Stimulated activated CD8-positive, alpha-beta memory T cell treated with anti-CD3 and anti-CD28 coated beads, Interleukin-12 subunit alpha, Interleukin-12 subunit beta, amount 100 ng/mL, for 24 hours (primary cell): ENCODE data around the gene TMEM222.
"Not testable (repeated sequence)": the region's sequence is repeated elsewhere in the genome, so short reads cannot be mapped to it uniquely, and the experiment has no call there.

ENCODE experiments used
- DNase-seq: peaks from one replicate; pipeline ENCODE4 v3.0.0-alpha.2; 2020; ENCODE audit errors: extremely low read depth

TMEM222 gene

GRCh38 chr1:27321813-27322568, at the start of gene TMEM222:
TMEM222 (plus strand) TSS chr1:27322163; CDS start chr1:27322198, 35 bp downstream.
- DNase-seq: peak; percentile 96

- DNase-seq: no peak
Measured at GRCh38 chr1:27274204-27274603, 47.8 kb upstream of the TMEM222 start.

DNA sequence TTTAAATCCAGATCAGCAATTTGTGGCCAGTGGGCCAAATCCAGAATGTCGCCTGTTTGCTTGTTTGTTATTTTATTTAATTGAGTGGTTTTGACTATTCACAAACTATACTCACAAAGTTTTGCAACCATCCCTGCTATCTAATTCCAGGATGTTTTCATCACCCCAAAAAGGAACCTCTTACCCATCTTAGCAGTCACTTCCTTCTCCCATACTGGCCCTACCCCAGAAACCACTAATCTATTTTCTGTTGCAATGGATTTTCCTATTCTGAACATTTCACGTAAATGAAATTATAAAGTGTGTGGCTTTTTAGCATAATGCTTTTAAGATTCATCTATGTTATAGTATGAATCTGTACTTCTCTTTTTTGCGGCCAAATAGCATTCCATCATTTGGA, 46.3 kb upstream of the TMEM222 start:
- DNase-seq: no peak

GRCh38 chr1:27284425-27285273, 37.3 kb upstream of the TMEM222 start:
- peak; percentile 71 for DNase-seq

- DNase-seq: no peak
Measured at GRCh38 chr1:27285274-27285660, 36.7 kb upstream of the TMEM222 start.

GRCh38 chr1:27285821-27286220, 36.1 kb upstream of the TMEM222 start:
- DNase-seq: not testable (repeated sequence)

- not testable (repeated sequence) for DNase-seq
Measured at GRCh38 chr1:27289125-27289524, 32.8 kb upstream of the TMEM222 start.

DNA sequence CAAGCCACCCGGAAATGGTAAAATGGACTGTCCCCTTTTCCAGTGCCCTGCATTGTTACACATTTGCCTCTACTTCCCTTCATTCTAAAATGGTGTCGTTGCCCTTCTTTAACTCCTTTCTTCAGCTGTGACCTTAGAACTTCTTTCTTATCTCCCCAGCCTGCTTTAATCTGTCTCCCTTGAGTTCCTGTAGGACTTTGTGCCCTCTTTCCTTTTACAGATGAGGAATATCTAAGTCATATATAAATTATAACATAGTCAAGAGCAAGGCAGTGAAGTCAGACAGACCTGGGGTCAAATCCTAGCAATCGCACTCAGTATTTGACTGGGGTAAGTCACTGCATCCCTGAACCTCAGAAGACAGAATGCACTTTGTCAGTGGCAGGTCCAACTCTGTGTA, 31.4 kb upstream of the TMEM222 start:
- DNase-seq: no peak

GRCh38 chr1:27292106-27292505, 29.9 kb upstream of the TMEM222 start:
- no peak for DNase-seq

- no peak for DNase-seq
Measured at GRCh38 chr1:27293915-27294314, 28.0 kb upstream of the TMEM222 start.

DNA sequence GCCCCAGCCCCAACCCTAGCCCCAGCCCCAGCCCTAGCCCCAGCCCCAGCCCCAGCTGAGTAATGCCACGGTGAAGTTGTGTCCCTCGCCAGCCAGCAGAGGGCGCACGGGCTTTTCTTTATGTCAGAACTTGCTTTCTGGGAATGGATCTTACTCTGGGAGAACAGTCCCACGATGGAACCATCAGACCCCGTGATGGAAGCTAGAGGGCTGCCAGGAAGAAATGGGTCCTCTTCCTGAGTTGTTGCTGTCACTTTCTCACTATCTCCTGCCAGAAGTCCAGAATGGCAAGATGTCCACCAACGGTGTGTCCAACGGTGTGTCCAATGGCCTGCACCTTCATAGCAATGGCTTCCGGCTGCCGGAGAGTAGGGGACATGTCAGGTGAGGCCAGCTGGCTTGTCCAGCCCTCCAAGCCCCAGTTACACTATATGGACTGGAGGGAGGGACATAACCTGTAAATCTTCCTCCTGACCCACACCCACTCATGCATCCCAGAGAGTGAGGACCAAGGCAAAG, 25.1 kb upstream of the TMEM222 start:
- DNase-seq: peak; percentile 30

DNA sequence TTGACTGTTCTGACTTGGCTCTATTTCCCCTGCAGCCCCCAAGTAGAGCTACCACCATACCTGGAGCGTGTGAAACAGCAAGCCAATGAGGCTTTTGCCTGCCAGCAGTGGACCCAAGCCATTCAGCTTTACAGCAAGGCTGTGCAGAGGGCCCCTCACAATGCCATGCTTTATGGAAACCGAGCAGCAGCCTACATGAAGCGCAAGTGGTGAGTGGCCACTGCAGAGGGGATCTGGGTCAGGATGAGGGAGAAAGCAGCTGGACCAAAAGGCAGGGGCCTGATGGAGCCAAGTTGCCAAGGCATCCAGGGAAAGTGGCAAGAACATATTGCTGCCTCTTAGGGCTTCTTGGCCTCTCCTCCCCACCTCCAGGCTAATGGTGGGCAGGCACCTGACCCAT, 24.1 kb upstream of the TMEM222 start:
- no peak for DNase-seq

DNA sequence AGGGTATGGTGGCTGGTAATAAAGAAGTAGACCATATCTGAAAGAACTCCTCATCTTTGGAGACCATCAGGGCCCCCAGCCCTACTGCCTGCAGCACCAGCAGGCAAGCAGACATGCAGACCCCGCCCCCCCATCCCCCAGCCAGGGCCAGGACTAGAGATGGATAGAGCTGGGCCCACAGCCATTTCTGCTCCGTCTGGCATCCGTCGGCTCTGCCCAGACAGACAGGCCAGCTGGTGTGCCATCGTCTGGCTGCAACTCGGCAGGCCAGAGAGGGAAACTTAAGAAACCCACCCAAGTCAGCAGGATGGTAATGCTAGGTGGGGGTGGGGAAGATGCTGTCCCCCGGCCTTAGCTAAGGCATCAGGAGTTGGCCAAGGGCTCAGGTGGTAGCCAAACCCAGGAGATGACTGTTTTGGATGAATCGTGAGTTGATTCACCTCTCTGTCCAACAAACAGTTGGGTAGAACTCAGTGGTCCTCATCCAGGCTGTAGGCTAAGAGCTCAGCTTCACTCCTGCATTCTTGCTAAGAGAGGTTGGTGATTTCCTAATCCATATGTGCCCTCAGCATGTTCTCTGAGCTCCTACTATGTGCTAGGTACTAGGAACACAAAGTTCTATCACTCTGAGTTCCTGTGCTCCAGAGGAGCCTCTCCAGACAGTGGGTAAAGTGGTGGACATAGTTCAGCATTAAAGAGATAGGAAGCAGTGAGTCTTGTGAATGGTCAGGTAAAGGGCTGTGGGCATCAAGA, 23.2 kb upstream of the TMEM222 start:
- DNase-seq: no peak

DNA sequence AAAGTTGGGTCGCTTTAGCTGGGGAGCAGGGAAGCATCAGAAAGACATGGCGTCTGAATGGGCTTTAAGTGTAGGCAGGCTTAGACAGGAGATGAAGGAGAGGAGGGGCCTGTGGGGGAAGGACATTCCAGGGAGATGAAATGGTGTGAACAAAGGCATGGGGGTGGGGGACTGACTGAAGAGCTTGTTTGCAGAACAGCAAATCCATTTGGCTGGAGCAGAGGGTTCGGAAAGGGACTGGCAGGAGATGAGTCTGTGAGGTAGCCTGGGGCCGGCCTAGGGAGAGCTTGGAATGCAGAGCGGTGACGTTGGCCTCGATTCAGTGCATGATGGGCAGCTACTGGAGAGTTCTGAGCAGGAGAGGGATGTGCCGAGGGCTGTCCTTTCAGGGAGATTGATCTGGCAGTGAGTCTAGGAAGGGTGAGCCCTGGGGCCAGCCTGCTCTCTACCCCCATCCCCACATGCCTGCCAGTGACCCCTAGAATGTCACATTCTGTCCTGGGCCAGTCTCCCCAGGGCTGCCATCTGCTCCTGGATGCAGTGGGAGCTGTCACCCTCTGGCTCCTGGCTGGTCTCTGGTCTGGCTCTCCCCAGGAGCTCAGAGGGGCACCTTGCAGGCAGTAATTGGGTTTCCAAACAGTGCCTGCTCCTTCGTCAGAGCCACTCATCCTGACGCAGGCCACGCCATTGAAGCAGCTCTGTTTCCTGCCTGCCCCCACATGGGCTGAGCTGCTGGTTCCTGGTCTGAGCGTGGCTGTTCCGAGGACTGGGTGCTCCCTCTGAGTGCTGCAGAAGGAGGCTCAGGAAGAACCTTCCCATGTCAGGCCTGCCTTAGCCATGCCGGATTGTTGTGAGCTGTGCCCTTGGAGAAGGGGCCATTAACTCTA, 22.3 kb upstream of the TMEM222 start:
- DNase-seq: no peak

GRCh38 chr1:27300341-27301051, 21.5 kb upstream of the TMEM222 start:
- peak; percentile 16 for DNase-seq

- no peak for DNase-seq
Measured at GRCh38 chr1:27301052-27301422, 20.9 kb upstream of the TMEM222 start.

DNA sequence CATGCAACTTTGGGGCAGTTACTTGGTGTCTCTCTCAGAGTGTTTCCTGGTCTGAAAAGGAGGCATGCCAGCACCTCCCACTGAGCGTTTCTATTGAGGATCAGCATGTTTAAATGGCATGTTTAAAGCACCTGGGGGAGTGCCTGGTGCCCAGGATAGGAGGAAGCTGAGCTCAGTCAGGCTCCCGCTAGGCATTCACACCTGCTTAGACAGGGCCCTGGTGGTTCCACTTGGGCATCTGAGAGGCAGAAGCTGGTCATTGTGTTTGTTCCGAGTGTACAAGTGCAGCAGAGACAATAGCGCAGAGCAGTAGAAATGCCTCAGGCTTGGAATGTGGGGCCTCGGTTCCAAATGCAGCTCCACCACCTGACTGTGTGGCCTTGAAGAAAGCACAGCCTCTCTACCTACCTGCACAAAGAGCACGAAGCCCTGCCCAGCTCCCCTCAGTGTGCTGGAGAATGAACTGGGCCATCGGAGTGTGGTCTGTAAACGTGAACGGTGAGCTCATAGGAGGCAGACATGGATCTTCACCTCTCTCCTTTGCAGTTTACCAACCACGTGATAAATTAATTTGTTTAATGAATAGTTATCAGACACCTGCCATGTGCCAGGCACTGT, 20.3 kb upstream of the TMEM222 start:
- DNase-seq: no peak

DNA sequence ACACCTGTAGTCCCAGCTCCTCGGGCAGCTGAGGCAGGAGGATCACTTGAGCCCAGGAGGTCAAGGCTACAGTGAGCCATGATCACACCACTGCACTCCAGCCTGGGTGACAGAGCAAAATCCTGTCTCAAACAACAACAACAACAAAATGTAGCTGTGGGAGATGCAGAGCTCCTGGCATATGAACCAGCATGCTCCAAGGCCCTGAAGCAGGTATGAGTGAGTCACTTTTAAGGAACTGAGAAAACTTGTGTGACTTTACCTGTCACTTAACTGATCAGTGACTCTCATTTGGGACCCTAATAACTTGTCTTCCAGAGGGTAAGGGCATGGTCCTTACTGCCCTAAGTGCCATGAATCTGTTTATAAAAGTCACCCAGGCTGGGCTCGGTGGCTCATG, 19.4 kb upstream of the TMEM222 start:
- no peak for DNase-seq

DNA sequence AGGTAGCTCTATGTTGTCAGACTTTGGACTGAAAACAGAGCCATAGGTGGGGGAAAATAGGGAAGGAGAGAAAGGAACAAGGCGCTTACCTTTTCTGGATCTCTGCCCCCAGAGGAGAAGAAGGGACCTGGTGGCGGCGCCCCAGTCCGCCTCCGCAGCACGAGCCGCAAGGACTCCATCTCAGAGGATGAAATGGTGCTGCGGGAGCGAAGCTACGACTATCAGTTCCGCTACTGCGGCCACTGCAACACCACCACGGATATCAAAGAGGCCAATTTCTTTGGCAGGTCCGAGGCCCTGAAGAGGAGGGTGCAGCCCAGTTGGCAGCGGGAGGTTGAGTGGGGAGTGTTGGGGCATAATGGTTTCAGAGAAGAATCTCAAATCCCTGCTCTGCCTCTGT, 18.5 kb upstream of the TMEM222 start:
- no peak for DNase-seq

- no peak for DNase-seq
Measured at GRCh38 chr1:27306071-27306470, 15.9 kb upstream of the TMEM222 start.
